A673 (cell line): ENCODE measurements around the gene PROX1. TPM values are rescaled to one million over a fixed set of nuclear protein-coding genes. Genes with fewer than 3 reads are reported as not detected.

Experiments used
- BruUV-seq: library from RNA; stranded (reverse); fragments of 400-500 nt; replicated peaks from 2 replicates; lab custom pipeline; 2021; lab: Mats Ljungman, UMichigan
- CTCF ChIA-PET: fragments of 300-600 bp; sonication (Branson Sonifier 250); formaldehyde crosslinking; loops from one replicate; lab custom pipeline; 2022; ENCODE audit warnings: antibody characterized with exemption; lab: Charles Lee
- POLR2A ChIA-PET: fragments of 300-600 bp; sonication (Branson Sonifier 250); formaldehyde crosslinking; loops from one replicate; lab custom pipeline; 2022; ENCODE audit warnings: antibody characterized with exemption; ENCODE audit not compliant: low non-redundant PET; lab: Charles Lee
- DNase-seq: peaks from one replicate; pipeline ENCODE4 v3.0.0-alpha.2; 2015; ENCODE audit warnings: low spot score
- H3K27ac ChIP-seq: fragments of 200-600 bp; sonication (generic); 2 replicates; pipeline ENCODE4 v1.5.1; 2016; ENCODE audit warnings: mixed run types, low read depth, mild to moderate bottlenecking, mixed read lengths, antibody characterized with exemption, low read length; ENCODE audit not compliant: poor library complexity, severe bottlenecking
- H3K27me3 ChIP-seq: fragments of 200-600 bp; sonication (generic); replicated peaks from 2 replicates; pipeline ENCODE4 v1.6.1; 2017; ENCODE audit warnings: mixed run types, low read depth, mild to moderate bottlenecking, mixed read lengths, antibody characterized with exemption, low read length; ENCODE audit not compliant: insufficient read depth, poor library complexity
- H3K36me3 ChIP-seq: fragments of 200-600 bp; sonication (generic); 2 replicates; pipeline ENCODE4 v1.6.1; 2016; ENCODE audit warnings: mixed run types, mild to moderate bottlenecking, mixed read lengths, antibody characterized with exemption, low read length; ENCODE audit not compliant: insufficient read depth, poor library complexity, severe bottlenecking
- H3K4me1 ChIP-seq: fragments of 200-600 bp; sonication (generic); 2 replicates; pipeline ENCODE4 v1.6.1; 2017; ENCODE audit warnings: mixed run types, mild to moderate bottlenecking, mixed read lengths, antibody characterized with exemption, low read length; ENCODE audit not compliant: insufficient read depth, poor library complexity, severe bottlenecking
- H3K4me3 ChIP-seq: fragments of 200-600 bp; sonication (generic); 2 replicates; pipeline ENCODE4 v1.5.1; 2016; ENCODE audit warnings: low read depth, mixed run types, mild to moderate bottlenecking, mixed read lengths, low read length; ENCODE audit not compliant: poor library complexity, severe bottlenecking
- H3K9me3 ChIP-seq: fragments of 200-600 bp; sonication (generic); 2 replicates; pipeline ENCODE4 v1.6.1; 2016; ENCODE audit warnings: mixed run types, low read depth, mild to moderate bottlenecking, mixed read lengths, antibody characterized with exemption, low read length; ENCODE audit not compliant: poor library complexity, severe bottlenecking
- CTCF ChIP-seq: fragments of 300-800, 200-600 bp; sonication (generic); conservative IDR thresholded peaks from 2 replicates; pipeline ENCODE4 v1.5.1; 2017; ENCODE audit warnings: low read depth, mild to moderate bottlenecking, antibody characterized with exemption, low read length, moderate library complexity, mixed read lengths
- EZH2 ChIP-seq: fragments of 200-600 bp; sonication (generic); IDR thresholded peaks from 2 replicates; pipeline ENCODE4 v1.6.1; 2017; ENCODE audit warnings: borderline replicate concordance, low read depth, mild to moderate bottlenecking, mixed read lengths, antibody characterized with exemption, low read length; ENCODE audit not compliant: poor library complexity, severe bottlenecking
- intact Hi-C: fragments of 100-400 bp; cut with micrococcal nuclease; formaldehyde crosslinking; loops from one replicate; pipeline ENCODE4 v1.10.0; 2022; ENCODE audit not compliant: unreplicated experiment
- total RNA-seq: library from RNA; stranded (reverse); gene quantifications from 2 replicates; pipeline ENCODE4 v1.2.3, GENCODE V29; 2021

PROX1 gene
- total RNA-seq, 1 experiment from 2014 or later, result not detected

DNA sequence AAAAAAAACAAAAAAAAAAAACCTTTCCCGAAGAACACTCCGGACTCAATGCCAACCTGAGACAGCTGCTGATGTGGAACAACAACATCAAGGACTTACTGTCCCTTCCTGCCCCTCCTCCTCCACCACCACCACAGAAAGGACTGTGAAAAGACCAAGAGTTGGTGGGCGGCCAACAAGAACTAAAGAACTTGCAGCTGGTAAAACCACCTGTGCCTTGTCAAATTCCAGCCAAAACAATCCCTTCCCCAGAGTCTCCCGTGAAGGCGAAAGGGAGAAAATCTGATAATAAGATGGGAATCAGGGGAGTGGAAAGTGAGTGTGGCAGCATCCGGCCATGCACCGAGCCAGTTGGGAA is 88.9 kb downstream of the PROX1 start:
- BruUV-seq, result no TSS peak
- POLR2A ChIA-PET, result no interaction called here
- intact Hi-C loops, result no loop called here

DNA sequence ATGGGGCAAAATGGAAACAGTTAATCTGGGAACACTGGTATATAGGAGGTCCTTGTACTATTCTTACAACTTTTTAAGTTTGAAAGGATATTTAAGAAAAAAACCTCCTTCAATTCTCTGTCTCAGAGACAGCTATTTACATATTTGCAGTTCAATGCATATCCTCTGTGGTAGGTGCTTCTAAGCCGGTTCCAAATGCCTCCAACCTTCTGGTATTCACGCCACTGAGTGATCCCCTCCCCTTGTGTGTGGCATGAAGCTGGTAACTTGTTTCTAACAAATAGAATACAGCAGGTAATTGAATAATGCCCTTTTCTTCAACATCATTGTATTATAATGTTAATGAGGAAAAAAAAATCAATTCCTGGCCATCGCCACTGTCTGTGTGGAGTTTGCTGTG is 91.2 kb downstream of the PROX1 start:
- H3K9me3 ChIP-seq, result no peaks in the 10 kb centered on the region
- H3K36me3 ChIP-seq, result no peaks in the 10 kb centered on the region
- DNase-seq, result no peak
- CTCF ChIA-PET, result no interaction called here
- intact Hi-C loops, result no loop called here
- BruUV-seq, result no TSS peak
- H3K27me3 ChIP-seq, result peaks cover 50% of the 10 kb centered on the region
- no peak overlapping the region for H3K27ac ChIP-seq
- POLR2A ChIA-PET, result no interaction called here
- H3K4me3 ChIP-seq, result no peak overlapping the region
- TF ChIP-seq CTCF, result no peak
- TF ChIP-seq EZH2, result no peak
- H3K4me1 ChIP-seq, result no peaks in the 10 kb centered on the region

More for the DNA sequence above, 88.9 kb downstream of the PROX1 start:
- CTCF ChIA-PET, result no interaction called here
- DNase-seq, result no peak
- no peaks in the 10 kb centered on the region for H3K4me1 ChIP-seq
- TF ChIP-seq EZH2 (no peak), CTCF (no peak)
- no peaks in the 10 kb centered on the region for H3K9me3 ChIP-seq
- H3K36me3 ChIP-seq, result no peaks in the 10 kb centered on the region
- no peak overlapping the region for H3K27ac ChIP-seq
- H3K4me3 ChIP-seq, result no peak overlapping the region
- H3K27me3 ChIP-seq, result peaks cover 72% of the 10 kb centered on the region

DNA sequence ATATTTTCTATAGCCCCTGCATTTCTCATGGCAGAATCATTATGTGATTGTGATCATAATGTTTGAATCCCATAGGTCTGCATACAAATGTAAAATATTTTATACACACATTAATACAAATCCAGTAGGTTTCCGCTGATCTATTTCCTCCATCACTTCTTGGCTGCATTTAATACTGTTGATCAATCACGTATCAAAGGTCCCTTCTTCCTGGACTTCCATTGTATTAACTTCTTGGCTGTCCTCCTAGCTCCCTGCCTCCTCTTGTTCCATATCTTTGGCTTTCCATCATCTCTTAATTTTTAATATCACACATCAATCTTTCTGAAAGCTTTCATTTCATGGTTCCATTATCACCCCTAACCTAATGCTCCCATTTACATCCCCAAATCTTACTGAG is 97.6 kb downstream of the PROX1 start:
- Histone ChIP-seq H3K4me1 (no peaks in the 10 kb centered on the region), H3K4me3 (no peak overlapping the region), H3K9me3 (no peaks in the 10 kb centered on the region), H3K27ac (no peak overlapping the region), H3K36me3 (no peaks in the 10 kb centered on the region), H3K27me3 (no peaks in the 10 kb centered on the region)
- intact Hi-C loops, result no loop called here
- POLR2A ChIA-PET, result no interaction called here
- BruUV-seq, result no TSS peak
- DNase-seq, result no peak
- TF ChIP-seq CTCF (no peak), EZH2 (no peak)
- CTCF ChIA-PET, result no interaction called here
